CD4-positive, alpha-beta T cell treated with Interleukin-2 at 100 ng/mL for 4 hours (primary cell): ENCODE data around the gene RPL5.

Experiments
- DNase-seq: peaks from one replicate; pipeline ENCODE4 v3.0.0-alpha.2; 2020; ENCODE audit warnings: low spot score

Gene RPL5

GRCh38 chr1:92820024-92820423 is 11.8 kb upstream of the RPL5 start:
- no peak for DNase-seq

DNA sequence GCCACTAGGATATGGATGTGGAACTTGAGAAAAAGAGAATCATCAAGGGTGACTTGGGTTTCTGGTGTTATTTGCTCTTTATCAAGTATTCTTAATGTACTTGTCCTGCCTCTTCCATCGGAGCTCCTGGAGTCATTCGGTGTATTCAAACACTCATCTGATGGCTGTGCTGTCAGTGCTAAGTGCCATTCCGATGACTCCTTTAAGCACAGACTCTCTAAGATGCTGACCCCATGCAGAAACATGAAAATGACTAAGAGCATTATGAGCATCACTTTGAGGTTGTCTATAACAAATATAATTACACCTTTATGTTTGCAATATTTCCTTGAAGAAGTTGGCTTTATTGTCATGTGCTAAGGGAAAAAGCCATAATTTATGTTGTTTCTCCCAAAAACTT is 11.3 kb upstream of the RPL5 start:
- DNase-seq = no peak

GRCh38 chr1:92822879-92823278 is 9.0 kb upstream of the RPL5 start:
- no peak for DNase-seq

- DNase-seq = no peak
Measured at GRCh38 chr1:92826792-92827191, 5.0 kb upstream of the RPL5 start.

- no peak for DNase-seq
Measured at GRCh38 chr1:92831368-92831761, 475 bp upstream of the RPL5 start.

DNA sequence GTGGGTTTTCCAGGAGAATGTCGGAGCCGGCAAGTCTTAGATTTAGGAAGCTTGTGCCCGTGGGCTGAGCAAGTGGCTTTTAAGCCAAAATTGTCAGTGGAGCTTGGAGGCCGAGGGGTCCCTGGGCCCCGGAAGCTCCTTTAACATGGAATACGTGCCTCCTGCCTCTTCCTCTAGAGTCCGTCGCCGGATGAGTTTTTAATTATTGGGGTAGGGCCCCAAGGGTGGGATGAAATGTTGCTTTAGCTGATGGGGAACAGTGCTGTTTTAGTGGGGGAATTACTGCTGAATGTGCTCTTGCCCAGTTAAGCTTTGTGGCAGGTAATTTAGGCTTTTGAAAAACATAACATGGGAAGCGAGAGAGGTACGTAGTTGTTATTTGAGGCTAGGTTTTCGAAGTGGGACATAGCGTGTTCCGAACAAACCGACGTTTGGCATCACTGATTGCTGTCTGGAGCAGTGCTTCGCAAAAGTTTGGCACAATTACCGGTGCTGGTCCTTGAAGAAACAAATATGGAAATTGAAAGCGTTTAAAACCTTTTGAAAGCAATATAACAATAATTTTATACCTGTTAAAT is 786 bp downstream of the RPL5 start:
- no peak for DNase-seq

DNA sequence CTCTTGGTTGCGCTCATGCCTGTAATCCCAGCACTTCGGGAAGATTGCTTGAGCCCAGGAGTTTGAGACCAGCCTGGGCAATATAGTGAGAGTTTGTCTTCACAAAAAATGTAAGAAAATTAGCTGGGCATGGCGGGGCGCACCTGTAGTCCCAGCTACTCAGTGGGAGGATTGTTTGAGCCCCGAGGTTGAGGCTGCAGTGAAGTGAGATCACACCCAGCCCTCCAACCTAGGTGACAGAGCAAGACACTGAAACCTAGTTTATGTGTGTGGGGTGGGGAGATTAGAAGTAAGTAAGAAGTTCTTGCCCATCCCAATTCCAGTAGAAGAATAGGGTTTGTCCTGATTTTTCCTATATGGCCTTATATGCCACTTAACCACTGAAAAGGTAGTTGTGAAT is 2.0 kb downstream of the RPL5 start:
- no peak for DNase-seq

DNA sequence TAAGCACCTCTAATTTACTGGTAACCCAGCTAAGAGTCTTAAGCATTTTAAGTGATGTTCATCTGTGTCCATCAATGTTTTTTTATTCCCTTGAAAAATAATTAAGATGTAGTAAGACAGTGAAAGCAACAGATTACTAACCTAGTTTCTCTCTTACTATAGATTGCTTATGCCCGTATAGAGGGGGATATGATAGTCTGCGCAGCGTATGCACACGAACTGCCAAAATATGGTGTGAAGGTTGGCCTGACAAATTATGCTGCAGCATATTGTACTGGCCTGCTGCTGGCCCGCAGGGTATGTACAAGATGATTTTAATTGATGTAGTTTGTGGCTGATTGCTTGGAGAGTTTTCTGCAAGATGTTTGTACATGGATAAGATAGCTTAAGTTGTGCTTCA is 2.8 kb downstream of the RPL5 start:
- DNase-seq = no peak

DNA sequence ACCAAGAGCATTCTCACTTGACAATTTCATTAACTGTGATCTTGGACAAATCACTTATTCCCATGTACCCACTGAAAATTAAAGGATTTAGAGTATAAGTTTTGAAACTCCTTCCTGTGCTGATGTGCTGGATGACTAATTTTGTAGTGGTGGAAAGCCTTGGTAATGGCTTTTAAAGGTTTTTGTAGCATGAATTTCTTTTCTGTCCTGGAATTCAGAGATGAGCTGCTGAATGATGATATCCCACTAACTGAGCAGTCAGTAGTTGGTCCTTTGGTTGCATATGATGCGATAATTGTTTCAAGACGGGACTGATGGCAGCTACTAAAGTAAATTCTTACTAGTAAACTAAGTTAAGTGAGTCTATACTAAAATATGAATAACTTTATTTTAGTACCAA is 5.2 kb downstream of the RPL5 start:
- no peak for DNase-seq

- no peak for DNase-seq
Measured at GRCh38 chr1:92838519-92838918, 6.7 kb downstream of the RPL5 start.

DNA sequence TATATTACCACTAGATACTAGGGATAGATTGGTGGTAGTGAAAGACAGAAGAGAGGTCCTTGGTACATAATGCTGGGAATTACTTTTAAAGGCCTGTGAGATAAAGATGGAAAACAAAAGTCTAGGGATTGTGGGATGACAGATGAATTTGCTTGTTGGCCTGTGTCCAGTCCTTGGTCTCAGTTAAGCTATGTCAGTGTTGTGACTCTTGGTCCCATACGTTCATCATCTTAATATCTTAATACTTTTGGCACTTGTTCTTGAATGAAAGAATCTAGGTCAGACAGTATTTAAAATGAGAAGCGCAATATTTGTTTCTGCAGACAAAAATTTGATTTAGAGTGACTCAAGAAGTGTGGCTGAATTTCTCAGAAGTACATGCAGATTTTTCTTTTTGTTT is 7.6 kb downstream of the RPL5 start:
- no peak for DNase-seq

DNA sequence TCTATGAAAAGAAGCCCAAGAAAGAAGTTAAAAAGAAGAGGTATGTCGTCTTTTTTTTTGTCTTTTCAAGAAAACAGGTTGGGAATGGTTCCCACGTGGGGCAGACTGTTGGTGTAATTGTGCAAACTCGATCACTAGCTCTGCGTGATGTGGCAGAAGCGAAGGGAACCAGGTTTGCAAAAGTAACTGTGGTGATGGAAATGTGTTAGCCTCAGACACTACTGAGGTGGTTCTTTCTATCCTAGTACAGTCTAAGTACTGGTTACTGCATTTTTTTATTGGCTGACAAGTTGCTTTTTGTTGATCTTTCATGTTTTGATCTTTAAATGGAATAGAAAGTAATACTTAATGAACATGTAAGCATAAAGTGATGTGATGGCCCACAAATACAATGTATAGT is 8.8 kb downstream of the RPL5 start:
- no peak for DNase-seq

DNA sequence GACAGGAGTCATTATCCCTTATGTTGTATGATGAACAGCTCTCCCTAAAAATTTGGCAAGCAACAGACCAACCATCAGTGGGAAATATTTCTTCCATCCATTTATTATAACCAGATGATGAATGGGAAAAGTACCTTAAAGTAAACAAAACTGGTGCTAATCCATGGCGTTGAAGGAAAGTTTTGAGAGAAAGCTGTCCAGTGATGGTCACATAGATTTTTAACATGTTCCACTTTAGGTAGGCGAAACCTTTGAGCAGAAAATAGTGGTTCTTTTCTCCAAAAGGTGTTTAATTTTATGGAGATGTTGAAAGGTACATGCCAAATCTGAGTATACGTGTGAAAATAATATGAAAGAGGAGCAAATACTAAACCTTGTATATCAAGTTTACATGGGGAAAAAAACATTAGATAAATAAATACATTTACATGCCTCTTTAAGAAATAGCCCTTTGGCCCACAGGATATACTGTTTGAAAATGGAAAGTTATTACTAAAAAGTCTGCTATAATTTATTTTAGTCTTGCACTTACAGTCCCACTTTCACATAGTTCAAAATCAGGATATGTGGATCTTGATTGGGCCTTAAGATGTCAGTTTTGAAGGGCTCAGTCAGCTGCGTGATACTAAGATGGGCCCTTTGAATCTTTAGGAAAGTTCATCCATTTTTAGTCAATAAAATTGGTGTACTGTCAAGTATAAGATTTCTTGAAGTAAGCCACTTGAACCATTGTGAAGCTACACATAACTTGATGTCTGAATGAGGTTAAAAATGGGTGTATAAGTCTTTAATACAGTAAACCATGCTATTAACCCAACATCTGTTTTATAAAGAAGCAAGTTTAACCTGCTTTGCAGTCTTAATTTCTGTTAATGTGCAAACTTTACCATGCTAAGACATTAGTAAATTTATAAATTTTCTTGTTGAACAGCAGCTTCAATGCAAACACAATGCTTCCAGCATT is 10.5 kb downstream of the RPL5 start:
- DNase-seq = no peak

GRCh38 chr1:92843046-92843423 is 11.2 kb downstream of the RPL5 start:
- no peak for DNase-seq

DNA sequence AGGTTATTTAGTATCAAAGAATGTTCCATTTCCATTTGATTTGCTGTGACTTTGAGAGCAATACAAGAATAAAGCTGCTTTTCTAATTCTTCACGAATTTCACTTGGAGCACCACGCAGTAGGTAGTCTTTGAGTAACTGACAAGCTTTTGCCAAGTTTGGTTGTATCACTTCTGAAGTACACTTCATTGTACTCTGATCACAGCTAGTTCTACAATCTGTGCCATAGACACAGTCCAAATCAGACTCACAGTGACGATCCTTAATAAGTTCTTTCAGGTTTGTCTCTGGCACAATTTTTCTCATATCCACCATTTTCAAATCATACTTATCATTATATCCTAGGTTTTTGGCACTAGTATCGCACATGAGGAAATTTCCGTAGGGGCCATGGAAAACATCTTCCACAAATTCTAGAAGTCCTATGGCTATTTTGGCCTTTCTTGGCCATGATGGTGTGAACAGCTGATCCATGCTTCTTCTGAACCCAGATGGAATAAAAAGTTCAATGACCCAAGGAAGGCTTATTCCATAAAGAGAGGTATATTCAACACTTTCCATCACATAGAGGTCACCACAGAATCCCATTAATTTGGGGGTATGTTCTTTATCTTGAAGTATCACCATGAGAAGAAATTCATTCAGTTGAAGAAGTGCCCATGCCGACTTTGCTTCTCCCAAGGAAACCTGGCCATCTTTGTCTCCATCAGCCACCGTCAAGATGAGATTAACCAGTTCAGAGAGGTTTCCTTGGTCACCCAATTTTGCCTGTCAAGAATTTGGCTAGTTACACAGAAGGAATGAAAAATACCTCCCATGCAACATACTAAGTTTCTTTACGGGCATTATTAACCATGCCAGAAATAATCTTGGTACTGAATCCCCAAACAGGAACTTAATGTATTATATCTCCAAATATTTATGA is 11.9 kb downstream of the RPL5 start:
- DNase-seq = no peak

DNA sequence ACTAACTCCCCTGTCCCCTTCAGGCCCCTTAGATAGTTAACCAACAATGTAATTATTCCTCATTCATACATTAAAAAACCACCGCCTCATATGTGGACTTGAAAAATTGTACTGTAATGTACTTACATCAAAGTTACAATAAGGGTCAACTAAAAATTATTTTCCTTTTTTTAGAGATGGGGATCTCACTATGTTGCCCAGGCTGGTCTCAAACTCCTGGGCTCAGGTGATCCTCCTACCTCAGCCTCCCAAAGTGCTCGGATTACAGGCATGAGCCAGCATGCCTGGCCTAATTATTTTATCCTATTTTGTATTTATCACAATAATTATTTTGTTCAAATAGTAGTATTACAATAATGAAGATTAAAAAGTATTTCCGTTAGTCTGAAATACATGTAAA is 12.6 kb downstream of the RPL5 start:
- no peak for DNase-seq

GRCh38 chr1:92845908-92846307 is 14.1 kb downstream of the RPL5 start:
- DNase-seq = no peak

DNA sequence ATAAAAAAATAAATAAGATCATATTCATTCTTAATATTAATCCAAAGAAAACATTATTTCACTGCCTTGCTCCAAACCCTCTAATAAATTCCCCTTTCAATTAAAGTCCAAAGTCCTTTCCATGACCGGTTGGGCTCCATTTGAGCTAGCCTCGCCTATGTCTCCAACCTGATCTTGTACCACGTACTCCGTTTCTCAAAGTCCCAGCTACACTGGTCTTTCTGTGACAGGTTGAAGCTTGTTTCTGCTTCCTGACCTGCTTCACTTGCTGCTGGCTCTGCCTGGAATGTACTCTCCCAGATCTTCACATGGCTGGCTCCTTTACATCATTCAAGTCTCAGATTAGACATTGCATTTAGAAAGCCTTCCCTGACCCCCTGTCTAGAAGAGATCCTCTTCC is 16.4 kb downstream of the RPL5 start:
- DNase-seq = no peak

DNA sequence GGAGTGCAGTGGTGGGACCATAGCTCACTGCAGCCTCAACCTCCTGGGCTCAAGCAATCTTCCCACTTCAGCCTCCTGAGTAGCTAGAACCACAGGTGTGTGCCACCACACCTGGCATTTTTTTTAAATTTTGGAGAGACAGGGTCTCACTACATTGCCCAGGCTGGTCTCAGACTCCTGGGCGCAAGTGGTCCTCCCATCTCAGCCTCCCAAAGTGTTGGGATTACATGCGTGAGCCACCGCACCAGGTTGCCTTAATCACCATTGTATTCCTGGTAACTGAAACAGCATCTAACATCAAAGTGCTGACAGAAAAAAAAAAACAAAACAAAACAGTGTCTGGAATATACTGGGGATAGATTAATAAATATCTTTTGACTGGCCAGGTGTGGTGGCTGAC is 18.2 kb downstream of the RPL5 start:
- DNase-seq = no peak

DNA sequence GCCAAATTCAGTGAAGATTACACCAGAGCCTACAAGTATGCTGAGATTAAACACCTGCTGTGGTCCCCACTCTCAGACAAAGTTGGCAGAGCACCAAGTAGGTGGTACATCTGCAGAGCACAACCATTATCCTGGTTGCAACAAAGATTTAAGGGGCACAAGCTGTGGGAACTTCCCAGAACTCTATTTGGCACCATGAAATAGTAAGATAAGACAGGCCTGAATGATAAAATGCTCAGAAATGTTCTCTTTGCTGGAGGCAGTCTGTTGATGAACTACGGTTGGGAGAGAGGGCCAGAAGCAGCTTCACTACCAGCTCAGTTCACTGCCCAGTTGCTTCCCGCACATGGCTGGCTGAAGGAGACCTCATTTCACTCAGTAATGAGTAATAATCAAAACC is 19.9 kb downstream of the RPL5 start:
- no peak for DNase-seq

GRCh38 chr1:92853299-92853698 is 21.5 kb downstream of the RPL5 start:
- DNase-seq = no peak

DNA sequence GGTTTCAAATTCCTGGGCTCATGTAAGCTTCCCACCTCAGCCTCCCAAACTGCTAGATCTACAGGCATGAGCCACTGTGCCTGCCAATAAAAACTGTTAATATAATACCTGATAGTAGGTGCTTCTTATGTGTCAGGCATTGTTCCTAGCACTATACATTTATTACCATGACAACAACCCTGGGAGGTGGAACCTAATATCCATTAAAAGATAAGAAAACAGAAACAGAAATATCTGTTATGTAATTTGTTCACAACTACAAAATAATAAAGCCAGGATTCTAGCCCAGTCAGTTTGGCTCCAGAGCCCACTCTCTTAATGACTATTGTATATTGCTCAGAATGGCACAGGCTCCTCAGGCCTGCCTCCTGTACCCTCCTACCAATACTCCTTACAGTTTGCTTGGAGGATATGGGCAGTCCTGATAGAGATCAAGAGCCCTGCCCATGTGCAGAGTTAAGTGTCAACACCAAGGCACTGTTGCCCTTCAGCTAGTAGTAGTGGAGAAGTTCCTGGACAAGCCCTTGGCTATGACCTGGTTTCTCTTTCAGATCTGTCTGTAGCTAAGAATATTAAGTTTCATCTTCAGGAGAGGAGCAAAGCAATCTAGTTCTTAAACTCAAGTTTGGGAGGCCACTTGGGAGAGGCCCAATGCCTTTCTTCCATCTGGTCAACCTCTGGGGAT is 22.4 kb downstream of the RPL5 start:
- no peak for DNase-seq
